HG03439 (cell line): ENCODE measurements around the gene WHRN.

Experiments
- ATAC-seq: cut with Tn5 transposase; IDR thresholded peaks from one replicate; pipeline ENCODE4 v1.9.1; 2021; ENCODE audit warnings: mild to moderate bottlenecking, moderate library complexity; ENCODE audit not compliant: unreplicated experiment

Gene WHRN

DNA sequence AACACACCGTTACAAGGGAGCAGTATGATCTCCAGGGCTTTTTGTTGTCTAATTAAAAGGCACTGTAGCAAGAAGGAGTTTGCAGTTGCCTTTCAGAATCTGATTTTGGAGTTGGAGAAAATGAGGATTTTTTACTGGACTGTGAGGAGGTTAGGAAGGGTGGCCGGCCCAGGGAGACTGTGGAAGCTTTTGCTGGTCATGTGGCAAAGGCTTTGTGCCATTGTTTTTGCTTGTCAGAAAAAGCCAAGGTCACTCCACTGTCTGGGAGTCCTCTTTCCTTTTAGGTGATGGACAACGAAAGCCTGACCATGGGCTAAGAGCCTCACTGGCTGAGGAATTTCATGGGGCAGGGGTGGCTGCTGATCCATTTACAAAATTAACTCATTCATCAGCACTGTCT, 10.3 kb upstream of the WHRN start:
- ATAC-seq = no peak

DNA sequence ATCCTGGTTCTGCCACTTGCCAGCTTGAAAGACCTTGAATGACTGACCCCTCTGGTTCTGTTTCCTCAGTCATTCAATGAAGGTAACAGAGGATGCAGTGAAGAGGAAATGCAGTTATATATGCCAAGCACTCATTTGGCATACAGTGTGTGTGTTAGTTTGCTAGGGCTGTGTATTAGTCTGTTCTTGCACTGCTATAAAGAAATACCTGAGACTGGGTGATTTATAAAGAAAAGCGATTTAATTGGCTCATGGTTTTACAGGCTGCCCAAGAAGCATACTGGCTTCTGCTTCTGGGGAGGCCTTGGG, 8.6 kb upstream of the WHRN start:
- ATAC-seq = no peak

GRCh38 chr9:114513055-114513958, 8.0 kb upstream of the WHRN start:
- ATAC-seq = no peak

DNA sequence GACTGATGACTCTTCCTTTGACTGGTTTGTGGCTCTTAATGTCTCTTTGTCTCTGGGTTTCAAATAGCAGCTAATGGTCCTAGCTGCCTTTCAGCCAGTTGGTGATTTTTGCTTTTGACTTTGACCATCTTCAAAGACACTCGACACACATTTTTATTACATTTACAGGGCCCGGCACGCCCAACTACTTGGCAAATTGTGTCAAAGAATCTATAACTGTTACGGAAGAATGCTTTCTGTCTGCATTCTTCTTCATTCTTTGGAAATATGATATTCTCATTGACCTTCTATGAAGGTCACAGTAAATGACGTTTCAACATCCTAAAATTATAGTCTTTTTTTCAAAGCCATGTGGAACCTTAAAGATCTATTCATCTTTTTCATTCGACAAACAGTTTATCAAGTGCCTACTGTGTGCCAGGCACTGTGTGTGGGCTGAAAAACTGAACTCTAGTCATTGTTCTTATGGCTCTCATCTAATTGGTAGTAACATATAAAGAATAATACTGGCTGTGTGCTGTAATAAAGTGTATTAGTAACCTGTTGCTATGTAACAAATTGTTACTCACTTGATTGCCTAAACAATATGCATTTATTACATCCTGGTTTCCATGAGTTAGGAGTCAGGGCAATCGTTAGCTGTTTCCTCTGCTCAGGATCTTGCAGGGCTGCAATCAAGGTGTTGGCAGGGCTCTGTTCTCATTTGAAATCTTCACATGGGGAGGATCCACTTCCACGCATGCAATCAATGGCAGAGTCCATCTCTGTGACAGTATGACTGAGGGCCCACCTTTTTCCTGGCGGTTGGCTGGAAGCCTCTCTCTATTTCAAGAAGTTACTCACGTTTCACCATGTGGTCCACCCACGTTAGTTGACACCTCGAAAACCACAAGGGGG, 7.0 kb upstream of the WHRN start:
- ATAC-seq = no peak

GRCh38 chr9:114507726-114508125, 2.5 kb upstream of the WHRN start:
- no peak for ATAC-seq

GRCh38 chr9:114506082-114506390, 763 bp upstream of the WHRN start:
- no peak for ATAC-seq

DNA sequence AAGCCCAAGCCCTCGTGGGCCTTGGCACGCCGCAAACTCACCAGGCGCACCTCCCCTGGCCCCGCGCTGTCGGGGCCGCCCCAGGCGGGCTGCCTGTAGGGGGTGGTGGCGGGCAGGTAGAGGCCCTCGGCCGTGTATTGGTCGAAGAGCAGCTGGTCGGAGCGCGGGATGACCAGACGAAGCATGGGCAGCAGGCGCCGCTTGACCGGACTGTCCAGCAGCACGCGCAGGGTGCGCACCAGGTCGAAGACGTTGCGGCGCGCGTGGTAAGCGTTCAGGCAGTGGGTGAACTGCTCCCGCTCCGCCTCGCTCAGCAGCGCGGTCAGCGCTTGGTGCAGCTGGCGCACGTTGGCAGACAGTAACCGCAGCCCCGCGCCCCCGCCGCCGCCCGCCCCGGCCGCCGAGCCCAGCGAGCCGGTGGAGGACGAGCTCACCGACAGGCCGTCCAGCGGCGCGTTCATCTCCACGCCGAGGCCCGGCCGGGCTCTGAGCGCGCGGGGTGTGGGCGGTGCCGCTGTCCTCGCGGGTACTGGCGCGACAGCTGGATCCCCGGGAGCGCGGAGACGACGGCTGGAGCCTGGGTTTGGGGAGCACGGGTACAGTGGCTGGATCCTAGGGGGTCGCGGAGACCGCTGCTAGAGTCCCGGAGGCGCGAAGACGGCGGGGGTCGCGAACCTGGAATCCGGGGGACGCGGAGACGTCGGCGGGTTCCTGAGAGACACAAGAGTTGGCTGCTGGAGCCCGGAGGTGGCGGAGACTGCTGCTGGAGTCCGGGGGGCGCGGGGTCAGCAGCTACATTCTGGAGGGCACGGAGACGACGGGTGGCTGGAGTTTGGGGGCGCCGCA, 709 bp downstream of the WHRN start:
- no peak for ATAC-seq

DNA sequence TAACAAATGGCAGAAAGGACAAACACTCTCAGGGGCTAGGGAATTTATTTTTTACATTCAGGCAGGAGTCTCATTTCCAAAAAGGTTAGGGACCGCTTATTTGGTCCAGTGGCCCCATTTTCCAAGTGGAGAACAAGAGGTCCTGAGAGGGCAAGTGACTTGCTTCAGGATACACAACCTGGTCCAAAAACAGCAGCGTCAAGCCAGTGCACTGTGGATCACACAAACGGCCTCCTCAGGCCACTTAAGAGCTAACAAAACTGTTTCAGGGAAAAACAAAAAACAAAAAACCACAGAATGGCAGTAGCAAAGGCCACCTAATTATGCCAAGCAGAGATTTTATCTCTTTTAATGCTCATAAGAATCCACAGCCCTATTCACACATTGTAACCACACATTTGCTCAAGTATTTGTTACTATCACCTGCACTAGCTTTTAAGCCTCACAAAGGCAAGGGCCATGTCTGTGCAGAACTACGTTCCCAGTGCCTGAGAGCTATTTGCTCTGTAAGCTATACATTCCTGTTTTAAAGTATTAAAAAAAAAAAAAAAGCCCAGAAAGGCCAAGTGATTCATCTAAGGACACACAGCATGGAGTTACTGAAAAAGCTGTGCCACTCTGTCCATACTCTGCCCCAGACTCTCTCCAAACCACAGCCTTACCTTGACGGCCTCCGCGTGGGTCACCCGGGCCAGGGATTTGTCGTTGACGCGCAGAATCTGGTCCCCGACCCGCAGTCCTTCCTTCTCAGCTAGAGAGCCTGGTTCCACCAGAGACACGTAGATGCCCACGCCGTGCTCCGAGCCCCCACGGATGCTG, 1.5 kb downstream of the WHRN start:
- no peak for ATAC-seq

- ATAC-seq = no peak
Observed at GRCh38 chr9:114503009-114503408, 2.3 kb downstream of the WHRN start.

DNA sequence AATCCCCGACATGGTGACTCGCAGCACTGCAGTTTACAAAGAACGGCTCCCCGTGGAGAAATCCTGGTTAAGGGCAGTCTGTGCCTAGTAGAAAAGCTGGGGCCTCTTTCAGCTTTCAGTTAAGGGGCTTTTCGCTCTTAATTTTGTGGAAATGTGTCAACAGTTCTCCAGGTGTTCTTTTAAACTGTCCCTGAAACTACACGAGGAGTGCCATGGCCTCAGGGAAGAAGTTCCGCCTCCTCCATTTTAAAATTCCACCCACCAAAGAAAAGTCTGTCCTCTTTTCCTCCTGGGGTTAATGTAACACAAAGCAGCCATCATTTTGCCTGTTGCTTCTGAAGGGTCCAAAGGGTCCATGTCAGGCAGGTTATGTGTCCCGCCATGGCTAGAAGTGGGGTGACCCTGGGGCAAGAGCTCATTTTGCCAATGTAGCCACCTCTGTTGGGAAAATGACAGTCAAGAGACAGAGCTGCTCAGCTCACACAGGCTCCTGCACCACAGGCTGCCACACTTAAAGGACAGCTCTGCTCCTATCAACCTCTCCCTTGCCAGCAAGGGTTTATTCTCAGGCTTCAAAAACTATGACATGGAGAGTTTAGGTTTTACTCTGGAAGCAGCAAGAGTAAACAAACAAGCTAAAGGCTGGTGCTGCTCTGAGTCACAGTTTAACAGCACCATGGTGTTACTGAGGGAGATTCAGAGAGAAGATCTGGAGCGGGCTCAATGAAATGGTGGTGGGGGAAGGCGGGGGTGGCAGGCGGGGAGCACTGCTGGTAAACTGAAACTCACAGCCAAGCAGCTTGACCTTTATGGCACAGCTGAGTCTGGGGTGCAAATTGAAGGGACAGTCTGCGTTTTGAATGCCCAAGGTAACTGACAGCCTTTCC, 3.2 kb downstream of the WHRN start:
- no peak for ATAC-seq

DNA sequence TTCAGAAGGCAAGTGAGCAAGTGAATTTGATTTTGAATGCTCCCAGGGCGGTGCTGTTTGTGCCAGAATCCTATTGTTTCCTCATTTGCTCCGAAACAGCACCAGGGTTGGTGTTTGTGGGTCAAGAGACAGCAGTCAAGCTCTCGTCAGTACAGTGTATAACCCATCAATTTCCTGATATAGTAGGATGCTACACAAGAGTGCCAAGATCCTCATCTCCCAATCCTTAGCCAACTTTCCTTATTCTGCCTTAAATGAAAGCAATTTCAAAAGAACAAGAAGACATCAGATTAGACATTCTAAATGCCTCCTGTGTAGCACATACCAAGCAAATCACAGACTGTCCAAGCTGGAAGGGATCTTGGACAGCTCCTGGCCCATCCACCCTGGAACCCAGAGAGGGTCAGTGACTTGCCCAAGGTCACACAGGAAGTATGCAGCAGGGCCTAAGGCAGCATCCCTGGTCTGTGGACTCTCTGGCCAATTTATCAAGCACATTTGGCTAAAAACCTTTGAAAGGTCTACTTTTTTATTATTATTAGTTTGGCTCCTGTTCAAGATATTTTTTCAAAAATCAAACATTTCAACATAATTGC, 4.5 kb downstream of the WHRN start:
- ATAC-seq = no peak

- ATAC-seq = no peak
Observed at GRCh38 chr9:114499941-114500696, 5.2 kb downstream of the WHRN start.

DNA sequence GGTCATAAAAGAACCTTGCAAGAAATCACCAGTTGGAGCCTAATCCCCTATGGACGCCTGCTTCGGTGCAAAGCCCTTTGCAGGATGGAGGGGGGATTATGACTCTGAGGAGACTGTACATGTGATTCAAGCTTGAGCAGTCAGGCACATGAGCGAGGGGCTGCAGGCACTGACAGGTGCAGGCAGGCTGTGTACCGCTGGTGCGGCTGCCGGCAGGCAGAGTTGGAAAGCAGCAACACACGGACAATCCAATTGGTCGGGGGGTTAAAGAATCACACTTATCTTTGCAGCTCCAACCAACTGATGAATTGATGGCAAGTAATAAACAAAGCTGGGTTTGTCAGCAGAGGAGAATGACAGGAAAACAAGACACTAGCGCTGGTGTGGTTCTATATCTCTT, 5.7 kb downstream of the WHRN start:
- no peak for ATAC-seq

- no peak for ATAC-seq
Observed at GRCh38 chr9:114497727-114498382, 7.4 kb downstream of the WHRN start.

DNA sequence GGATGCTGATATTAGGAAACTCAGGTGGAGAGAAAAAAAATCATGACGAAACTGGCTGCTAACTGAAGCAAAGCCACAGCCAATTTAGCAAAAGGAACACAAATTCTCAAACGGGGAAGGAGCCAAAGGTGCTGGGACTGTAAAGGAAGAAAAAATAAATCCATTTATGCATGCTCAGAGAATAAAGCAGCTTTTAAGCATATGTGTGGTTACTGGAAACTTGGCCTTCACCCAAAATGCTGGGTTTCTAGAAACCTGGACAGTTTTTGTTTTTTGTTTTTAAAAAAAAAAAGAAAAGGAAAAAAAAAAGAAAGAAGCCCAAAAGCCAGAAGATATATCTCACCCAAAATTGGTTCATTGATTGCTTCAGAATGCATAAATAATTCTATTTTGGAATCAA, 8.0 kb downstream of the WHRN start:
- no peak for ATAC-seq

DNA sequence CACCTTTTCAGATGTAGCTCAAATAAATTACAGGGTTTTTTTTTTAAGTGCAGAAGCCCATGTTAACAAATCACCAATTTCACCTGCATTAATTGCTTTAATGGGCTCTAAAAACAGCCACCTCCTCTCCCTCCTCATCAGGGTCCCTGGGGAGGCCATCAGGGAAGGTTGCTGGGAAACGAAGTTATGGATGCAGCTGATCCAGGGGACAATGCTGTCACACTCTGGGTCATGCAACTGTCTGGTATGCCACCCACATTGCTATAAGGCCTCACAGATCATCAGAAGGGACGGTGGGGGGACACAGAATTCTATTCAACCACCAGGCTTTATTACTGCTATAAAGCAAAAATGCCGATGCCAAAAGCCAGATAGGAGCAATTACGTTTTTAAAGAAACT, 9.3 kb downstream of the WHRN start:
- ATAC-seq = no peak

GRCh38 chr9:114494776-114495569, 10.3 kb downstream of the WHRN start:
- no peak for ATAC-seq
